Mucosa of stomach (tissue), 1 donor: ENCODE results near the gene UTS2B.

Experiments used
- H3K27me3 ChIP-seq: one replicate; pipeline ENCODE4 v1.7.0; 2013; ENCODE audit warnings: mild to moderate bottlenecking, low read length; ENCODE audit not compliant: control insufficient read depth, insufficient read depth
- H3K36me3 ChIP-seq: one replicate; pipeline ENCODE4 v1.7.0; 2013; ENCODE audit warnings: low read length; ENCODE audit not compliant: control insufficient read depth, insufficient read depth
- H3K4me1 ChIP-seq: one replicate; pipeline ENCODE4 v1.7.0; 2013; ENCODE audit warnings: mild to moderate bottlenecking, low read length; ENCODE audit not compliant: control insufficient read depth, insufficient read depth
- H3K4me3 ChIP-seq: one replicate; pipeline ENCODE4 v1.7.0; 2013; ENCODE audit warnings: low read length
- H3K9ac ChIP-seq: one replicate; pipeline ENCODE4 v1.7.0; 2013; ENCODE audit warnings: mild to moderate bottlenecking, low read length, moderate library complexity
- H3K9me3 ChIP-seq: one replicate; pipeline ENCODE4 v1.7.0; 2013; ENCODE audit warnings: mild to moderate bottlenecking, low read length, moderate library complexity; ENCODE audit not compliant: control insufficient read depth
- donor health status: Pancreatic carcinoma.

Gene UTS2B

GRCh38 chr3:191329654-191330529, at the start of gene UTS2B:
TSS of gene UTS2B (minus strand) at chr3:191330526. CDS start at chr3:191282189, 48,337 bp downstream.
- Histone ChIP-seq H3K9me3 (no peaks in the 10 kb centered on the region), H3K27me3 (no peaks in the 10 kb centered on the region), H3K4me1 (peaks cover 14% of the 10 kb centered on the region), H3K9ac (peak within 1 kb of the TSS; percentile 87), H3K36me3 (no peaks in the 10 kb centered on the region), H3K4me3 (peak within 1 kb of the TSS; percentile 5)

GRCh38 chr3:191380001-191380400, 49.7 kb upstream of the UTS2B start:
- H3K27me3 ChIP-seq: no peaks in the 10 kb centered on the region
- H3K9me3 ChIP-seq: no peaks in the 10 kb centered on the region
- H3K36me3 ChIP-seq: no peaks in the 10 kb centered on the region
- no peaks in the 10 kb centered on the region for H3K4me1 ChIP-seq
- H3K9ac ChIP-seq: no peak overlapping the region
- no peak overlapping the region for H3K4me3 ChIP-seq

GRCh38 chr3:191379446-191379845, 49.1 kb upstream of the UTS2B start:
- Histone ChIP-seq H3K4me1 (no peaks in the 10 kb centered on the region), H3K36me3 (no peaks in the 10 kb centered on the region), H3K9ac (no peak overlapping the region), H3K4me3 (no peak overlapping the region), H3K9me3 (no peaks in the 10 kb centered on the region), H3K27me3 (no peaks in the 10 kb centered on the region)

GRCh38 chr3:191378142-191378812, 48.0 kb upstream of the UTS2B start:
- H3K9me3 ChIP-seq: no peaks in the 10 kb centered on the region
- H3K36me3 ChIP-seq: no peaks in the 10 kb centered on the region
- no peaks in the 10 kb centered on the region for H3K4me1 ChIP-seq
- no peak overlapping the region for H3K9ac ChIP-seq
- H3K4me3 ChIP-seq: no peak overlapping the region
- H3K27me3 ChIP-seq: no peaks in the 10 kb centered on the region

- no peaks in the 10 kb centered on the region for H3K27me3 ChIP-seq
- H3K9me3 ChIP-seq: no peaks in the 10 kb centered on the region
- H3K4me3 ChIP-seq: no peak overlapping the region
- H3K4me1 ChIP-seq: no peaks in the 10 kb centered on the region
- no peaks in the 10 kb centered on the region for H3K36me3 ChIP-seq
- H3K9ac ChIP-seq: no peak overlapping the region
These were observed 46.3 kb upstream of the UTS2B start for GRCh38 chr3:191376516-191377141.

GRCh38 chr3:191373327-191373726, 43.0 kb upstream of the UTS2B start:
- H3K9me3 ChIP-seq: no peaks in the 10 kb centered on the region
- H3K27me3 ChIP-seq: no peaks in the 10 kb centered on the region
- no peak overlapping the region for H3K9ac ChIP-seq
- no peak overlapping the region for H3K4me3 ChIP-seq
- no peaks in the 10 kb centered on the region for H3K36me3 ChIP-seq
- H3K4me1 ChIP-seq: no peaks in the 10 kb centered on the region

- Histone ChIP-seq H3K4me1 (no peaks in the 10 kb centered on the region), H3K4me3 (no peak overlapping the region), H3K36me3 (no peaks in the 10 kb centered on the region), H3K9ac (no peak overlapping the region), H3K9me3 (no peaks in the 10 kb centered on the region), H3K27me3 (no peaks in the 10 kb centered on the region)
These were observed 41.8 kb upstream of the UTS2B start for GRCh38 chr3:191372122-191372521.

GRCh38 chr3:191369616-191370010, 39.3 kb upstream of the UTS2B start:
- no peak overlapping the region for H3K4me3 ChIP-seq
- no peaks in the 10 kb centered on the region for H3K27me3 ChIP-seq
- no peaks in the 10 kb centered on the region for H3K36me3 ChIP-seq
- no peaks in the 10 kb centered on the region for H3K9me3 ChIP-seq
- H3K4me1 ChIP-seq: no peaks in the 10 kb centered on the region
- H3K9ac ChIP-seq: no peak overlapping the region

GRCh38 chr3:191368755-191369615, 38.7 kb upstream of the UTS2B start:
- H3K4me1 ChIP-seq: no peaks in the 10 kb centered on the region
- no peaks in the 10 kb centered on the region for H3K36me3 ChIP-seq
- H3K9ac ChIP-seq: no peak overlapping the region
- H3K4me3 ChIP-seq: no peak overlapping the region
- no peaks in the 10 kb centered on the region for H3K9me3 ChIP-seq
- no peaks in the 10 kb centered on the region for H3K27me3 ChIP-seq

- no peaks in the 10 kb centered on the region for H3K9me3 ChIP-seq
- no peak overlapping the region for H3K4me3 ChIP-seq
- no peak overlapping the region for H3K9ac ChIP-seq
- no peaks in the 10 kb centered on the region for H3K27me3 ChIP-seq
- no peaks in the 10 kb centered on the region for H3K36me3 ChIP-seq
- H3K4me1 ChIP-seq: no peaks in the 10 kb centered on the region
These were observed 36.3 kb upstream of the UTS2B start for GRCh38 chr3:191366675-191367074.

- H3K4me3 ChIP-seq: no peak overlapping the region
- H3K9me3 ChIP-seq: no peaks in the 10 kb centered on the region
- H3K9ac ChIP-seq: no peak overlapping the region
- peaks cover 7% of the 10 kb centered on the region for H3K36me3 ChIP-seq
- no peaks in the 10 kb centered on the region for H3K27me3 ChIP-seq
- H3K4me1 ChIP-seq: no peaks in the 10 kb centered on the region
These were observed 32.9 kb upstream of the UTS2B start for GRCh38 chr3:191363221-191363620.
